NT2/D1 (cell line): ENCODE measurements around the gene ZBTB40.

Source experiments
- SUZ12 ChIP-seq: IDR thresholded peaks from 2 replicates; pipeline ENCODE4 v1.6.1; 2011; ENCODE audit not compliant: insufficient read length, insufficient read depth; ENCODE audit errors: extremely low read depth
- YY1 ChIP-seq: IDR thresholded peaks from 2 replicates; pipeline ENCODE4 v1.6.1; 2011; ENCODE audit not compliant: insufficient read length, insufficient read depth
- ZNF274 ChIP-seq: IDR thresholded peaks from 2 replicates; pipeline ENCODE4 v1.6.1; 2011; ENCODE audit warnings: mild to moderate bottlenecking, low read depth, low read length

- no peak for TF ChIP-seq ZNF274
- TF ChIP-seq SUZ12 = no peak
- TF ChIP-seq YY1 = no peak
These were observed 47.2 kb upstream of the ZBTB40 start for GRCh38 chr1:22404486-22404885.
